Spleen (tissue), 13 donors: ENCODE measurements around the gene DRD5. TPM values are rescaled to one million over a fixed set of nuclear protein-coding genes. Genes with fewer than 3 reads are reported as not detected.
"Not testable (repeated sequence)": the region's sequence is repeated elsewhere in the genome, so short reads cannot be mapped to it uniquely, and the experiment has no call there.

Experiments
- DNase-seq: peaks from one replicate; pipeline ENCODE4 v3.0.0-alpha.2; 2020
- H3K27ac ChIP-seq, 8 donors: fragments of 200-600 bp; sonication (generic) in 7 of 8; 1 replicate in 4 of 8; 2 replicates in 4 of 8; pipeline versions ENCODE4 v1.5.0 to v1.8.0; 2016 to 2021; ENCODE audit warnings: inconsistent platforms in 4 of 8, mild to moderate bottlenecking in 4 of 8, moderate library complexity in 1 of 8
- H3K27me3 ChIP-seq, 7 donors: fragments of 200-600 bp; sonication (generic) in 6 of 7; replicated peaks in 1 of 7; 1 replicate in 4 of 7; 2 replicates in 3 of 7; pipeline versions ENCODE4 v1.5.0 to v1.8.0; 2016 to 2021; ENCODE audit warnings: inconsistent platforms in 3 of 7, mild to moderate bottlenecking in 1 of 7
- H3K36me3 ChIP-seq, 6 donors: fragments of 200-600 bp; sonication (generic) in 5 of 6; 1 replicate in 4 of 6; 2 replicates in 2 of 6; pipeline versions ENCODE4 v1.5.0 to v1.8.0; 2016 to 2021; ENCODE audit warnings: inconsistent platforms in 2 of 6
- H3K4me1 ChIP-seq, 6 donors: fragments of 200-600 bp; sonication (generic) in 5 of 6; 1 replicate in 3 of 6; 2 replicates in 3 of 6; pipeline versions ENCODE4 v1.5.0 to v1.8.0; 2016 to 2021; ENCODE audit warnings: inconsistent platforms in 3 of 6
- H3K4me3 ChIP-seq, 8 donors: fragments of 200-600 bp; sonication (generic) in 7 of 8; 1 replicate in 4 of 8; 2 replicates in 4 of 8; pipeline versions ENCODE4 v1.5.0 to v1.8.0; 2016 to 2021; ENCODE audit warnings: inconsistent platforms in 4 of 8, mild to moderate bottlenecking in 4 of 8, moderate library complexity in 2 of 8
- H3K9me3 ChIP-seq, 8 donors: fragments of 200-600 bp; sonication (generic) in 7 of 8; 1 replicate in 4 of 8; 2 replicates in 4 of 8; pipeline versions ENCODE4 v1.5.0 to v1.8.0; 2016 to 2021; ENCODE audit warnings: inconsistent platforms in 4 of 8
- CTCF ChIP-seq, 11 experiments: fragments of 200-600 bp in 7 of 11; fragments of 450-650 bp in 4 of 11; sonication (generic) in 4 of 11; IDR thresholded peaks in 8 of 11; conservative IDR thresholded peaks in 3 of 11; 1 replicate in 7 of 11; 2 replicates in 4 of 11; pipeline versions ENCODE4 v1.4.0 to v1.8.0; 2016 to 2021; ENCODE audit warnings: antibody characterized with exemption in 11 of 11, inconsistent platforms in 4 of 11, mild to moderate bottlenecking in 1 of 11
- POLR2A ChIP-seq, 3 donors: fragments of 450-650 bp; IDR thresholded peaks; one replicate each; pipeline ENCODE4 v1.5.1; 2017; ENCODE audit warnings: antibody characterized with exemption in 3 of 3, mild to moderate bottlenecking in 1 of 3
- POLR2AphosphoS5 ChIP-seq, 3 donors: sonication (generic); formaldehyde crosslinking; IDR thresholded peaks; one replicate each; pipeline ENCODE4 v1.5.1; 2017; ENCODE audit warnings: antibody characterized with exemption in 3 of 3
- WGBS, 5 donors: extraction: QIAGEN DNeasy Blood & Tissue Kit in 3 of 5; methylation state at CpG; one replicate each; pipeline versions ENCODE4 v1.1.5 to v1.1.7; 2013 to 2018; 5-methylcytosine and 5-hydroxymethylcytosine counted together
- intact Hi-C: fragments of 100-400 bp; cut with DNase I; formaldehyde crosslinking; loops from one replicate; pipeline ENCODE4 v1.15.0; 2023; ENCODE audit warnings: low total_unique reads
- long read RNA-seq, 2 donors: transcript quantifications; one replicate each; lab custom pipeline, GENCODE V29; 2026
- polyA plus RNA-seq, 3 donors: library from polyadenylated mRNA; stranded (reverse); fragments of 200-250 nt; gene quantifications; one replicate each; pipeline ENCODE4 v1.2.1, GENCODE V29; 2013
- total RNA-seq, 7 donors: library from RNA; depleted of rRNA in 3 of 7; stranded (reverse); fragments of >200 nt in 3 of 7; fragmentation: NEBNext Ultra II Directional in 4 of 7; extraction: Animal tissue kit (Norgen Biotek cat#: 25700) in 4 of 7; gene quantifications; one replicate each; pipeline versions ENCODE4 v1.1.0 to v1.2.1, GENCODE V29; 2016 to 2021
- donor health status: healthy with polysubstance abuse.
- donor health status: DM: no; HTN: no; CAD: no; lungs with moderate emphysema.
- donor health status: DM: no; HTN: no; CAD: no.
- donor health status: Bipolar disorder and iron deficiency.
- donor health status: healthy.
- donor health status: DM: no; HTN: no; CAD: no.
- donor health status: DM: yes; HTN: yes; CAD: no.

Gene DRD5
- not detected for total RNA-seq
- polyA plus RNA-seq, result not detected
- long read RNA-seq, donor 1, result 0 reads
- long read RNA-seq, donor 2, result 0 reads

- Histone ChIP-seq H3K36me3 (no peaks in the 10 kb centered on the region), H3K9me3 (no peaks in the 10 kb centered on the region), H3K4me3 (no peak within 1 kb of the TSS), H3K27ac (no peak within 1 kb of the TSS), H3K27me3 (peaks cover 0 to 51% (median 23%) of the 10 kb centered on the region in 7 donors), H3K4me1 (no peaks in the 10 kb centered on the region)
- TF ChIP-seq CTCF (IDR thresholded peaks at IDR 0.05 in 8 of 11, conservative IDR thresholded peaks at IDR 0.05 in 3 of 11), result no peak
- 10 to 15% (median 12%) methylated on average over 19 to 78 of the region's 78 CpGs for WGBS, 5 donors
- intact Hi-C loops, result no loop called here
- no peak for DNase-seq
These were observed at the start of gene DRD5 for GRCh38 chr4:9781343-9782135. Gene DRD5 (plus strand): TSS chr4:9781634. CDS start chr4:9782030, 396 bp downstream.

- WGBS, 5 donors, result 66 to 87% (median 74%) methylated on average over 4 of the region's 4 CpGs
- H3K9me3 ChIP-seq, DNase-seq, H3K27ac ChIP-seq, H3K4me3 ChIP-seq, H3K27me3 ChIP-seq, H3K4me1 ChIP-seq, intact Hi-C loops, H3K36me3 ChIP-seq: not testable (repeated sequence)
These were observed 49.2 kb upstream of the DRD5 start for GRCh38 chr4:9732256-9732655.

GRCh38 chr4:9735515-9735914 lies 45.9 kb upstream of the DRD5 start:
- Histone ChIP-seq H3K27me3 (no peaks in the 10 kb centered on the region), H3K9me3 (no peaks in the 10 kb centered on the region), H3K27ac (no peak overlapping the region), H3K4me1 (no peaks in the 10 kb centered on the region), H3K36me3 (no peaks in the 10 kb centered on the region), H3K4me3 (no peak overlapping the region)
- DNase-seq, result no peak
- WGBS, 5 donors, result 71 to 87% (median 78%) methylated on average over 5 of the region's 5 CpGs
- no peak for TF ChIP-seq POLR2AphosphoS5 (IDR thresholded peaks at IDR 0.05)
- TF ChIP-seq POLR2A (IDR thresholded peaks at IDR 0.05), result no peak
- no peak for TF ChIP-seq CTCF (IDR thresholded peaks at IDR 0.05 in 8 of 11, conservative IDR thresholded peaks at IDR 0.05 in 3 of 11)
- intact Hi-C loops, result no loop called here

GRCh38 chr4:9737280-9737679 lies 44.2 kb upstream of the DRD5 start:
- H3K36me3 ChIP-seq, H3K27ac ChIP-seq, H3K4me3 ChIP-seq, H3K4me1 ChIP-seq, H3K27me3 ChIP-seq, H3K9me3 ChIP-seq, DNase-seq, intact Hi-C loops: not testable (repeated sequence)
- WGBS, 5 donors, result 54 to 81% (median 67%) methylated on average over 7 of the region's 7 CpGs

- not testable (repeated sequence) for H3K36me3 ChIP-seq
- 80 to 86% (median 83%) methylated on average over 4 of the region's 4 CpGs for WGBS, 5 donors
These were observed 37.6 kb upstream of the DRD5 start for GRCh38 chr4:9743789-9744188.

More at GRCh38 chr4:9743789-9744188, 37.6 kb upstream of the DRD5 start:
- H3K27ac ChIP-seq, H3K4me3 ChIP-seq, H3K9me3 ChIP-seq, intact Hi-C loops, DNase-seq, H3K27me3 ChIP-seq, H3K4me1 ChIP-seq: not testable (repeated sequence)
